Measurements from ENCODE around the gene GTF2F1.

GRCh38 chr19:6429419-6430221 lies 36.7 kb upstream of the GTF2F1 start:
- TF ChIP-seq, protein P1, sequence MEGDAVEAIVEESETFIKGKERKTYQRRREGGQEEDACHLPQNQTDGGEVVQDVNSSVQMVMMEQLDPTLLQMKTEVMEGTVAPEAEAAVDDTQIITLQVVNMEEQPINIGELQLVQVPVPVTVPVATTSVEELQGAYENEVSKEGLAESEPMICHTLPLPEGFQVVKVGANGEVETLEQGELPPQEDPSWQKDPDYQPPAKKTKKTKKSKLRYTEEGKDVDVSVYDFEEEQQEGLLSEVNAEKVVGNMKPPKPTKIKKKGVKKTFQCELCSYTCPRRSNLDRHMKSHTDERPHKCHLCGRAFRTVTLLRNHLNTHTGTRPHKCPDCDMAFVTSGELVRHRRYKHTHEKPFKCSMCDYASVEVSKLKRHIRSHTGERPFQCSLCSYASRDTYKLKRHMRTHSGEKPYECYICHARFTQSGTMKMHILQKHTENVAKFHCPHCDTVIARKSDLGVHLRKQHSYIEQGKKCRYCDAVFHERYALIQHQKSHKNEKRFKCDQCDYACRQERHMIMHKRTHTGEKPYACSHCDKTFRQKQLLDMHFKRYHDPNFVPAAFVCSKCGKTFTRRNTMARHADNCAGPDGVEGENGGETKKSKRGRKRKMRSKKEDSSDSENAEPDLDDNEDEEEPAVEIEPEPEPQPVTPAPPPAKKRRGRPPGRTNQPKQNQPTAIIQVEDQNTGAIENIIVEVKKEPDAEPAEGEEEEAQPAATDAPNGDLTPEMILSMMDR (IDR thresholded peaks at IDR 0.05): no peak
- TF ChIP-seq POLR2AphosphoS5 (IDR thresholded peaks at IDR 0.05) (no peak), POLR2A (IDR thresholded peaks at IDR 0.05) (no peak)

Data from transverse colon (tissue), 4 donors.